Smooth muscle cell (in vitro differentiated cells): ENCODE results near the gene ARHGEF17. TPM values are rescaled to one million over a fixed set of nuclear protein-coding genes. Genes with fewer than 3 reads are reported as not detected.

ENCODE experiments used
- DNase-seq: peaks from one replicate; lab custom pipeline; 2025; ENCODE audit not compliant: unreplicated experiment; lab: John Stamatoyannopoulos, UW
- H2AFZ ChIP-seq: fragments of 200-600 bp; sonication (generic); 2 replicates; pipeline ENCODE4 v1.6.0; 2016; ENCODE audit warnings: antibody characterized with exemption, low read depth, mild to moderate bottlenecking
- H3F3A ChIP-seq: fragments of 200-600 bp; sonication (generic); 2 replicates; pipeline ENCODE4 v1.6.0; 2017; ENCODE audit warnings: antibody characterized with exemption, low read depth
- H3K27ac ChIP-seq: fragments of 200-600 bp; sonication (generic); 2 replicates; pipeline ENCODE4 v1.5.1; 2016; ENCODE audit warnings: low read depth, mild to moderate bottlenecking
- H3K27me3 ChIP-seq: fragments of 200-600 bp; sonication (generic); 2 replicates; pipeline ENCODE4 v1.6.1; 2016; ENCODE audit warnings: low read depth, mild to moderate bottlenecking
- H3K36me3 ChIP-seq: fragments of 200-600 bp; sonication (generic); 2 replicates; pipeline ENCODE4 v1.5.1; 2016; ENCODE audit warnings: low read depth
- H3K4me1 ChIP-seq: fragments of 200-600 bp; sonication (generic); 2 replicates; pipeline ENCODE4 v1.5.1; 2016; ENCODE audit warnings: low read depth
- H3K4me2 ChIP-seq: fragments of 200-600 bp; sonication (generic); 2 replicates; pipeline ENCODE4 v1.6.0; 2016; ENCODE audit warnings: mild to moderate bottlenecking
- H3K4me3 ChIP-seq: fragments of 200-600 bp; sonication (generic); 2 replicates; pipeline ENCODE4 v1.5.1; 2016; ENCODE audit warnings: mild to moderate bottlenecking
- H3K79me2 ChIP-seq: fragments of 200-600 bp; sonication (generic); 2 replicates; pipeline ENCODE4 v1.6.0; 2016; ENCODE audit warnings: low read depth, mild to moderate bottlenecking
- H3K9ac ChIP-seq: fragments of 200-600 bp; sonication (generic); 2 replicates; pipeline ENCODE4 v1.6.0; 2016; ENCODE audit warnings: low read depth
- H3K9me3 ChIP-seq: fragments of 200-600 bp; sonication (generic); replicated peaks from 2 replicates; pipeline ENCODE4 v1.5.1; 2016; ENCODE audit warnings: low read depth
- H4K20me1 ChIP-seq: fragments of 200-600 bp; sonication (generic); 2 replicates; pipeline ENCODE4 v1.6.0; 2016; ENCODE audit warnings: low read depth
- WGBS: methylation state at CpG from one replicate; pipeline ENCODE4 v1.1.7; 2016; ENCODE audit warnings: low lambda C conversion rate; 5-methylcytosine and 5-hydroxymethylcytosine counted together
- polyA plus RNA-seq: library from polyadenylated mRNA; unstranded; fragments of >200 nt; fragmentation: Nextera tagmentation; extraction: Ambion mirVana; gene quantifications from 2 replicates; pipeline ENCODE4 v1.2.1, GENCODE V29; 2016
- total RNA-seq: library from RNA; depleted of rRNA; stranded (reverse); fragments of >200 nt; gene quantifications from 2 replicates; pipeline ENCODE4 v1.2.3, GENCODE V29; 2014
- TF ChIP-seq, protein P1 (sequence below): fragments of 200-600 bp; sonication (generic); IDR thresholded peaks from 2 replicates; pipeline ENCODE4 v1.5.1; 2017; ENCODE audit warnings: borderline replicate concordance, mild to moderate bottlenecking, antibody characterized with exemption; ENCODE audit not compliant: insufficient read depth, poor library complexity, severe bottlenecking

The ARHGEF17 gene
- total and polyA plus RNA-seq, 2 experiments from 2014 or later: 18.0 to 27.8 TPM

DNA sequence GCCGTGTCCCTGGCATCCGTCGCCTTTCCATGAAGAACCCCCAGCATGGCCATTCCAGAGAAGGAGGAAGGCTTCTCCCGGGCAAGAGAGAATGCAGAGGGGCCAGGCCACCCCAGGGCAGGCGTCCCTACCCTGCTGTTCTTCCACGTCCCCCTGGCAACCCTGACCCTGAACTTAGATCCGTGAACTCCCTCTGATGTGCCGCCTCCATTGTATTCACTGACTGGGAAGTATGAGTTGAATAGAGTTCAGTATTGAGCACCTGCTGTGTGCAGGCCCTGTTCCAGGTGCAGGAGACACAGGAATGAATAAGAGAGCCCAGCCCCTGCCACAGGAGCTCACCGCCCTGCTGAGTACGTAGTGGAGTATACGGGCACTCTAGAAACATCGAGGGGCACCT is 39.0 kb downstream of the ARHGEF17 start:
- TF ChIP-seq, protein P1, sequence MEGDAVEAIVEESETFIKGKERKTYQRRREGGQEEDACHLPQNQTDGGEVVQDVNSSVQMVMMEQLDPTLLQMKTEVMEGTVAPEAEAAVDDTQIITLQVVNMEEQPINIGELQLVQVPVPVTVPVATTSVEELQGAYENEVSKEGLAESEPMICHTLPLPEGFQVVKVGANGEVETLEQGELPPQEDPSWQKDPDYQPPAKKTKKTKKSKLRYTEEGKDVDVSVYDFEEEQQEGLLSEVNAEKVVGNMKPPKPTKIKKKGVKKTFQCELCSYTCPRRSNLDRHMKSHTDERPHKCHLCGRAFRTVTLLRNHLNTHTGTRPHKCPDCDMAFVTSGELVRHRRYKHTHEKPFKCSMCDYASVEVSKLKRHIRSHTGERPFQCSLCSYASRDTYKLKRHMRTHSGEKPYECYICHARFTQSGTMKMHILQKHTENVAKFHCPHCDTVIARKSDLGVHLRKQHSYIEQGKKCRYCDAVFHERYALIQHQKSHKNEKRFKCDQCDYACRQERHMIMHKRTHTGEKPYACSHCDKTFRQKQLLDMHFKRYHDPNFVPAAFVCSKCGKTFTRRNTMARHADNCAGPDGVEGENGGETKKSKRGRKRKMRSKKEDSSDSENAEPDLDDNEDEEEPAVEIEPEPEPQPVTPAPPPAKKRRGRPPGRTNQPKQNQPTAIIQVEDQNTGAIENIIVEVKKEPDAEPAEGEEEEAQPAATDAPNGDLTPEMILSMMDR: no peak
- Histone ChIP-seq H3K79me2 (peaks cover 42% of the 10 kb centered on the region), H3K27ac (no peak overlapping the region), H3K4me1 (no peaks in the 10 kb centered on the region), H3K4me3 (no peak overlapping the region), H2AFZ (no peak overlapping the region), H3K9ac (no peak overlapping the region), H3K4me2 (no peak overlapping the region), H3F3A (no peaks in the 10 kb centered on the region), H3K9me3 (no peaks in the 10 kb centered on the region), H3K27me3 (no peaks in the 10 kb centered on the region), H3K36me3 (no peaks in the 10 kb centered on the region), H4K20me1 (peaks cover 96% of the 10 kb centered on the region)
- WGBS: 95% methylated on average over 12 of the region's 12 CpGs
- DNase-seq: no peak

DNA sequence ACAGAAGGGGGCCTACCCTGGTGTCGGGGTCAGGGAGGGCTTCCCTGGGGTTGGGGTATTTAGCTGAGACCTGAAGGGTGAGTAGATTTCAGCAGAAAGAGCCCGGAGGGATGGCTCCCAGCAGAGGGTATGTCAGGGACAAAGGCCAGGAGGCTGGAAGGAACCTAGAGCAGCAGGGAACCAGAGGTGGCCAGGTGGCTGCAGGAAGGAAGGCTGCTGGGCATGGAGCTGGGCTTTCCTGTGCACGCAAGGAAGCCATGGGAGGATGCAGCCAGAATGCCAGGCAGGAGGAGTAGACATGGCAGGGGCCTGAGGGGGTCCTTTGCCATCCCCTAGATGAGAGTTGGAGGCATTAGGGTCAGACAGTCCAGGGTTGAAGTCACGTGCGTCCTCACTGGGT is 40.8 kb downstream of the ARHGEF17 start:
- TF ChIP-seq, protein P1: no peak

DNA sequence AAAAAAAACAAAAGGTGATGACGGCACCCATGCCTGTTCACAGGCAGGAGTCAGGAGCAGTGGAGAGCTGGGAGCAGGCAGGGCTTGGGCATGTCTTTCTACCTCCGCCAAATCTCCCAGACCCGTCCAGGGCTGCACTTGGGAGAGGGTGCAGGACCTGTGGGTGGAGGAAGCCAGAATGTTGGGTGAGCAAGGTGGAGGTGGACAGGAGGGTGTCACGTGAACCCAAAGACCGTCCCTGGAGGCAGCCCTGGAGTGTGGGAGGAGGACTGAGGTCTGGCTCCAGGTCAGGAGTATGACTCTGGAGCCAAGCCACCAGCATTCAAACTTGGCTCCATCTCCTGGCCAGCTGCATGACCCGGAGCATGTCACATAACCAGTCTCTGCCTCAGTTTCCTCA is 41.6 kb downstream of the ARHGEF17 start:
- H2AFZ ChIP-seq: no peak overlapping the region
- no peaks in the 10 kb centered on the region for H3K36me3 ChIP-seq
- no peaks in the 10 kb centered on the region for H3F3A ChIP-seq
- 91% methylated on average over 6 of the region's 6 CpGs for WGBS
- TF ChIP-seq, protein P1: no peak
- H4K20me1 ChIP-seq: peaks cover 91% of the 10 kb centered on the region
- H3K9ac ChIP-seq: no peak overlapping the region
- no peak overlapping the region for H3K4me3 ChIP-seq
- H3K4me1 ChIP-seq: no peaks in the 10 kb centered on the region
- no peaks in the 10 kb centered on the region for H3K27me3 ChIP-seq
- H3K79me2 ChIP-seq: peaks cover 25% of the 10 kb centered on the region
- no peak for DNase-seq
- no peak overlapping the region for H3K4me2 ChIP-seq
- H3K9me3 ChIP-seq: no peaks in the 10 kb centered on the region
- no peak overlapping the region for H3K27ac ChIP-seq

More for the DNA sequence above, 40.8 kb downstream of the ARHGEF17 start:
- Histone ChIP-seq H3K9me3 (no peaks in the 10 kb centered on the region), H3K27ac (no peak overlapping the region), H3K27me3 (no peaks in the 10 kb centered on the region), H4K20me1 (peaks cover 95% of the 10 kb centered on the region), H3K36me3 (no peaks in the 10 kb centered on the region), H3K9ac (no peak overlapping the region), H2AFZ (no peak overlapping the region), H3K4me3 (no peak overlapping the region), H3F3A (no peaks in the 10 kb centered on the region), H3K79me2 (peaks cover 33% of the 10 kb centered on the region), H3K4me1 (no peaks in the 10 kb centered on the region), H3K4me2 (no peak overlapping the region)
- WGBS: 95% methylated on average over 5 of the region's 5 CpGs
- DNase-seq: no peak

DNA sequence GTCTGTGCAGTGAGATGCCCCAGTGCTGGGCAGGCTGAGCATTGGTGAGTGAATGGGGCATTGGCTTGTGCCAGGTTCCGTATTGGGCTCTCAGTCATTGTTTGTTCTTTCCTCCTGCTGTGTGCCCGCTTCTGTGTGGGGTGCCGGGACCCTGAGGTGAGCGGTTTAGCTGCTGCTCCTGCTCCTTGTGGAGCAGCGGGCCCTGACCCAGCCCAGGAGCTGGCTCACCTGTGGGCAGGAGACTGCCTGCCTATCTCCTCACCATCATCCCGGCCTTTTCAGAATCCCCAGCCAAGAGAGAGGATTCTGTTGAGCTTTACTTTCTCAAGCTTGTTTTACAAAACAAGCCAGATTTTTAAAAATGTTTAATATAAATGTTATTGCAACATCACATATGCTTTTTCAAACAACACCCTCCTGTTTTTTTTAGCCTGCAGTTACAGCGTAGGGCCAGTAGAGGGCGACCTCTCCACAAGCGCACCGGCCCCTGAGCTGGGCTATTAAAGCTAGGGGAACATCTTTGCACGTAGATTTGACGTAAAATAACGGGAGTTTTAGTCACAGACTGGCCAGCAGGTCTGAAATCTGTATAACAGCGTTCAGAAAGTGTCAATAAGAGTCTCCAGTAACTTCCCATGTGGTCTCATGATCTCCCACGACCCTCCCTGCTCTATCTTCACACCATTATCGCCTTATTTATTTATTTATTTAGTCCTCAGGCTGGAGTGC is 43.0 kb downstream of the ARHGEF17 start:
- Histone ChIP-seq H3F3A (no peaks in the 10 kb centered on the region), H3K79me2 (peaks cover 13% of the 10 kb centered on the region), H3K27ac (no peak overlapping the region), H3K9ac (no peak overlapping the region), H3K4me3 (no peak overlapping the region), H2AFZ (no peak overlapping the region), H3K4me2 (no peak overlapping the region), H4K20me1 (peaks cover 77% of the 10 kb centered on the region), H3K4me1 (no peaks in the 10 kb centered on the region), H3K36me3 (no peaks in the 10 kb centered on the region), H3K27me3 (no peaks in the 10 kb centered on the region), H3K9me3 (no peaks in the 10 kb centered on the region)
- no peak for DNase-seq
- WGBS: 29% methylated on average over 16 of the region's 16 CpGs
- TF ChIP-seq, protein P1: peak; percentile 99
